Activated CD4-positive, alpha-beta T cell treated with anti-CD3 and anti-CD28 coated beads, Interleukin-2, Interleukin-6, amounts not matched to agents 100 ng/mL and 50 ng/mL, durations not matched to agents 16 hours and 8 hours (primary cell): ENCODE results near the gene HMGB2.

Experiments used
- DNase-seq: peaks from one replicate; pipeline ENCODE4 v3.0.0-alpha.2; 2020

HMGB2 gene

DNA sequence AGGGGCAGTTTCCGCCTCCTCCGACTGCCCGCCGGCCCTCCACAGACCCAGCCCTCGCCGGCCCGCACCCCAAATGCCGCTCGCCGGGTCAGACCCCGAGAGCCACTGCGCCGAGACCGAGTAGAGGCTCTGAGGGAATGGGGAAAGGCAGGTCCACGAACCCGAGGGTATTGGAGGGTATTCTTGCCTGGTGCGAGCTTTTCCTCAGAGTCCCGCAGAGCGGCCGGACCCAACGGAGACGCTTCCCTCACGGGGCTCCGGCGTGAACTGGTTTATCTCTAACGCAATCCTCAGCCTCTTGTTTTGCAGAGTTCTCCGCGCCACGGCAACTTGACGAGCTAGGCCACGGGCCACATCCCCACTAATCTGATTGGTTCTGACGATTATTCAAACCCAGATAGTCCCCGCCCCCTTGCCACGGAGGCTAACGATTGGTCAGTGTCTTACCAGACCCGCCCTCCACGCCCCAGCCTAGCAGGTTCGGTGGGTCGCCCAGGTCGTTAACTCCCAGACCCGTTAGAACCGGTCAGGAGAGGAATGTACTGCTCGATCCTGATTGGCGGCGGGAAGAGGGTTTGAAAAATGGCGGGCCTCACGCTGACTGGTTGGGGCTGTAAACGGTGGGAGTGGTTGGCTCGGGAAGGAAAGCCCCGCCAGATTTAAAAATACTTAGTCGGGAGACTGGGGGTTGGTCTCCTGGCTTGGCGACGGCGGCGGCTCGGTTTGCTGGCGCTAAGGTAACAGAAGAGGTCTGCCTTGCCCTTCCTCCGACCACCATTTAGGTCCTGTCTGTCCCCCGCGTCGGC lies at the start of gene HMGB2:
HMGB2 (minus strand) TSS at position 274 of the 806 bp plus-strand sequence. CDS start 709 bp downstream, outside the sequence.
- peak; percentile 100 for DNase-seq

- DNase-seq: no peak
Observed at GRCh38 chr4:173382349-173382748, 48.2 kb upstream of the HMGB2 start.

DNA sequence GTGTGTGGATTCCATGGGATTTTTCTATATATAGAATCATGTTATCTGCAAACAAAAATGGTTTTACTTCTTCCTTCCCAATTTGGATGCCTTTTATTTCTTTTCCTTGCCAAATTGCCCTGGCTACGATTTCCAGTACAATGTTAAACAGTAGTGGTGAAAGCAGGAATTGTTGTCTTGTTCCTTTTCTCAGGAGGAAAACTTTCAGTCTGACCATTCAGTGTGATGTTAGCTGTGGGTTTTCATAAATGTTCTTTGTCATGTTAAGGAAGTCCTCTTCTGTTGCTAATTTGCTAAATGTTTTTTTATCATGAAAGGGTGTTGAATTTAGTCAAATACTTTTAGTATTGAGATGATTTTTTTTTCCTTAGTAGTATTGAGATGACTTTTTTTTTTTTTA lies 47.5 kb upstream of the HMGB2 start:
- DNase-seq: no peak

GRCh38 chr4:173380987-173381386 lies 46.8 kb upstream of the HMGB2 start:
- no peak for DNase-seq

DNA sequence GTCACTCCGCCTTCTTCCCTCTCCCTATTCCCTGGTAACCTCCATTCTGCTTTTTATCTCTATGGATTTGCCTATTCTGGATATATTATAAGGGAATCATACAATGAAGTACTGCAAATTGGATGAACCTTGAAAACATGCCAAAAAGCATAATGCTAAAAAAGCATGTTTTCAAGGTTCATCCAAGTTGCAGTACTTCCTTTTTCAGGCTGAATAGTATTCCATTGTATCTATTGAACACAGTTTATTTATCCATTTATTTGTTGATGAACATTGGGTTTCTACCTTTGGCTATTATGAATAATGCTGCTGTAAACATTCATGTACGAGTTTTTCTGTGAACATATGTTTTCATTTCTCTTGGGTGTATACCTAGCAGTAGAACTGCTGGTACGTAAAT lies 45.8 kb upstream of the HMGB2 start:
- DNase-seq: no peak

- no peak for DNase-seq
Observed at GRCh38 chr4:173374588-173374987, 40.4 kb upstream of the HMGB2 start.

GRCh38 chr4:173371292-173372192 lies 37.4 kb upstream of the HMGB2 start:
- DNase-seq: peak; percentile 56

DNA sequence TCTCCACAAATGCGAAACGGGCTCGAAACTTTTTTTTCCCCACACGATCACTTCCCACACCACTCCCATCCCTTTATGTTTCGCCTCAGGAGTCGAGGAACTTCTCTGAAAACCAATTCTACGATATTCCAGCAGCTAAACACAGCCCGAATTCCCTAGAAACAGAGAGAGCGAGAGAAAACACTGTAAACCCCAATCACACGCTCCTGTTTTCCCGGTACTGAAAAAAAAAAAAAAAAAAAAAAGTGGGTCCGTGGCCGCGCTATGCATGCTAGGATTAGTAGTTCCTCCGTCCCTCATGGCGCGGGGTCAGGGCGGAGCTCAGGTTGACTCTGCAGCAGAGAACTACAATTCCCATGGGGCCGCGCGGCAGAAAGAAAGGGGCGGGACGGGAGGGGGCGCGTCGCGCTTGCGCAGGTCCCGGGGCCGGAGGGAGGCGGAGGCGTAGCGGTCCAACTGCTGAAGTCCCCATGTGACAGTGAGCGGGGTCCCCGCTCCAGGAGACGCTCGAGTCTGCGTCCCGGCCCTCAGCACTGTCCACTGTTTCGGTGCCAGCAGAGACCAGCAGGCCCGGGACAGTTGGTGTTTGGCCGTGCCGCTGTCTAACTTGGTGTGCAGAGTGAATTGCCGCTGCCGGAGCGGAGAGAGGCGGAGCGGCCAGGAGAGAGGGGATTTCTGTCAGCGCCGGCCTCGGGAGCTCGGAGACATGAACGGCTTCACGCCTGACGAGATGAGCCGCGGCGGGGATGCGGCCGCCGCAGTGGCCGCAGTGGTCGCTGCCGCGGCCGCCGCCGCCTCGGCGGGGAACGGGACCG lies 36.5 kb upstream of the HMGB2 start, which contains the start of gene SAP30:
SAP30 (plus strand) TSS at position 478 of the 815 bp plus-strand sequence; CDS start at position 707, 229 bp downstream.
- peak; percentile 97 for DNase-seq

- DNase-seq: no peak
Observed at GRCh38 chr4:173370130-173370476, 35.9 kb upstream of the HMGB2 start.

- DNase-seq: peak; percentile 15
Observed at GRCh38 chr4:173367946-173368345, 33.8 kb upstream of the HMGB2 start.

GRCh38 chr4:173367285-173367684 lies 33.1 kb upstream of the HMGB2 start:
- peak; percentile 62 for DNase-seq

DNA sequence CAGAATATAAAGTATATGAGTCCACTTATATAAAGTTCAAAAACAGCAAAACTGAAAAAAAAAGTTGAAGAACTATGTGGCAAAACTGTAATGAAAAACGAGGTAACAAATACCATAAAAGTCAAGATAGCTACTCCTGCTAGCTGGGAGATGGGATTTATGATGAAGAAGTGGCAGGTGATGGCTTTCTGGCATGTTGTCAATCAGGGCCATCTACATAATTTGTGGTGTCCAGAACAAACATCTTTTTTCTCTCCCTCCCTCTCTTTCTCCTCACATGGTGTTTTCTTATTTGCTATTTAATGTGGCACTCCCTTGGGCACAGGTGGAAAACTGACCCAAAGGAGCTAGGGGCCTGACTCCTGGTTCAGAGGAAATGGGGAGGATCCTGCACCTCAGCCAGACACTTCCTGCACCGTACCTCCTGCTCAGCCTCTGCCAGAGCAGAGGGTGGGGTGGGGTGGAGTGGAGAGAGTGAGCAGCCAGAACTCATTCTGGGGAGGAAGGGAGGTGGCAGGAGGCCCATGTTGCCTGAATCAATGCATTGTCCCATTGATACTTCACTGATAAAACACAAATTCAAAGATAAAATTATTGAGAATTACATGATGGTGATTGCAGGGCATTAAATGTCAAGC lies 31.3 kb upstream of the HMGB2 start:
- peak; percentile 16 for DNase-seq

DNA sequence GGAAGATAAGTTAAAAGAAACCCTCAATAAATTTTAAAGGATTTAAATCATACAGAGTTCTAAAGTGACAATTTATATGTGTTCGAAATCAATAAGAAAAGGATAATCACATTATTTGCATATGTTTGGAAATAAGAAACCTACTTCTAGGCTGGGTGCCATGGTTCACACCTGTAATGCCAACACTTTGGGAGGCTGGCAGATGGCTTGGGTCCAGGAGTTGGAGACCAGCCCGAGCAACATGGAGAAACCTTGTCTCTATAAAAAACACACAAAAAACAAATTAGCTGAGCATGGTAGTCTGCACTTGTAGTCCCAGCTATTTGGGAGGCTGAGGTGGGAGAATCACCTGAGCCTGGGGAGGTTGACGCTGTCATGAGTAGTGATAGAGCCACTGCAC lies 28.5 kb upstream of the HMGB2 start:
- DNase-seq: no peak

DNA sequence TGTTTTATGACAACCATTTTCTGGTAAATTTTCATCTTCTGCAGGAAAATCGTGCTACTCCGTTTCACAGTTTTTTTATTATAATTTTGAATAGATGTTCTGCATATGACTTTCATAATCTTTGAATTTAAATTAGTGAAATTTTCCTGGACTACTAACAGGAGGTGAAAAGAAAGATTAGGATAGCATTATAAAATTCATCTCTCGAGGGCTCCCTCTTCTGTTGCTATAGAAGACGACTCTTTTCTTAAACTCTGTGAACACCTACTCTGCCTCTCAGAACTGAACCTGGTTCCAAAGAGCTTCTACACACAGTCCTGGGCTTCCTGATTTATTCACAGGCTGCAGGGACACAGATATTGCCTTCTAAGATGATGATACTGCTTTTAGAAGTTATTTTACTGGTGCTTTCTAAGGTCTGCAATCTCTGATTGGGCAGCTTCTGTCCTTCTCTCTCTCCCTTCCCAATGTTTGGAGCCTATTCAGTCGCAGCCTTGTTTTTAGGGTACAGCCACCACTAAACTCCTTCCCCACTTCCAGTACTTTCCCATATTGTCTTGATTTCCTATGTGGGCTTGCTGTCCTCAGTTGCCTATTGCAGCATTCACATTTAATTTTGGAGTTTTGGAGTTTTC lies 26.5 kb upstream of the HMGB2 start:
- DNase-seq: no peak

GRCh38 chr4:173357939-173358338 lies 23.8 kb upstream of the HMGB2 start:
- DNase-seq: no peak

GRCh38 chr4:173347467-173347866 lies 13.3 kb upstream of the HMGB2 start:
- DNase-seq: no peak

DNA sequence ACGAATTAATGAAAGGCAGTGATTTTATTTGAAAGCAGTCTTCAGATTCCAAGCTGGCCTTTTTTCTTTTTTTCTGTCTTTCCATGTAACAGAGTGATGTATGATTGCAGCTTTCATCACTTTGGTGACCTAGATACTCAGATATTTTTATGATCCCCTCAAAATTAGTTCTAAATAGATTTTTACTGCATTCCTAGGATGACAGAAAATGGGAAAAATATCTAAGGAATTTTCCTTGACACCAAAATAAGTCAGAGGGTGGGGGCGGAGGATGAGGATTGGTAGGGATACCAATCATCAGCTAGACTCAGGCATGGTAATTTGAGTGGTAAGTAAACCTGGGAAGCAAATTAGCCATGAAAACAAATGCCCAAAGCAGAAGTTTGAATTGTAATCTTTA lies 11.9 kb upstream of the HMGB2 start:
- no peak for DNase-seq

DNA sequence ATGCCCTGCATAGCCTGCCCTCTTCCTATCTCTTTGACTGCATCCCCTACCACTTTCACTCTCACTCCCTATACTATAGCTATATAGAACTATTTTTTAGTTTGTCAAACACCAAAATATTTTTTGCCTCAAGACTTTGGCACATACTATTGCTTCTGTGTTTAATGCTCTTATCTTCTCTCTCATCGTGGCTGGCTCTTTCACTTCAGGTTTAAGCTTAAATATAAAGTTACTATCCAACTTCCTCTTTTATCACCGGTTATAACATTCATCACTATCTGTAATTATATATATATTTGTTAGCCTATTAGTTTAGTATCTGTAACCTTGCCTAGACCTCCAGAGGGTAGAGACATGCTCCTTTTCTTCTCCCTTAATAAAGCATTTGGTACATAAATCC lies 11.5 kb upstream of the HMGB2 start:
- no peak for DNase-seq

DNA sequence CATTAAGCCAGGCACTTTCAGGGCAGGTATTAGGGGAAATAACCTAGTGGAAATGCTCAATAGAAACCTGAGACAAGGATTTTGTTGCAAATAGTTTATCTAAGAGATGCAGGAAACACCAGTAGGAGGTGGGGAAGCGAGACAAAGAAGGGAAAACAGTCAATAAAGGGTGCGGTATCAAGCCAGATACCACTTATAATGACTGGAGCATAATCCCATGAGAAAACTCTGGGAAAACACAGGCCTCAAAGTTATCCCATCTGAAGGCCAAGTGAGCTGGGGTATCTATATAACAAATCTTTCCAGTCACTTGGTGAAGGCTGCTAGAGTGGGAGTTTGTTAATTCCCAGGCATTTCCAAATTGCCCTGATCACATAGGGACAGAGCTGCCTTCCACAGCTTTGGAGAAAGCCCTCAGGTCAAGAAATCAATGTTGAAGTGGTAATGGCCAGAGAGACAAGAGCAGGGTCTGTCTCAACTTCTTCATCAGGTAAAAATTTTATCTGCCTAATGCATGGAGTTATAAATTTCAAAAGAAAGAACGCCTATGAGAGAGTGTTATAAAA lies 9.8 kb upstream of the HMGB2 start:
- no peak for DNase-seq

DNA sequence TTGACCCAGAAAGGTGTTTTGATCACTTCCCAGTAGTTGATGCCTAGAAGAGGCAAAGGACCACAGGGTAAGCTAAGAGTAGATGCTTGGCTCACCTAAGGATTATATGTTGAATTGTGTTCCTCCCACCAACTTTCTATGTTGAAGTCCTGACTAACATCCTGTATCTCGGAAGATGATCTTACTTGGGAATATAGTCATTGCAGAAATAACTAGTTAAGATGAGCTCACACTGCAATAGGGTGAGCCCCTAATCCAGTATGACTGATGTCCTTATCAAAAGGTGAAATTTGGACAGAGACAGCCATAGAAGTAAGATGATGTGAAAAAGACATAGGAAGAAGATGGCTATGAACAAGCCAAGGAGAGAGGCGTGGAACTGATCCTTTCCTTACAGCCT lies 3.3 kb upstream of the HMGB2 start:
- DNase-seq: no peak

GRCh38 chr4:173334891-173335752 lies 964 bp upstream of the HMGB2 start:
- DNase-seq: peak; percentile 85
